WERI-Rb-1 (cell line): Measurements from ENCODE around the gene KCNQ2.
A peak's percentile ranks its signal among the peaks of the same experiment; 100 is the strongest.

Experiments
- DNase-seq: peaks from one replicate; pipeline ENCODE4 v3.0.0-alpha.2; 2020
- H3K27ac ChIP-seq: fragments of 250-450 bp; sonication (Bioruptor Pico); 2 replicates; pipeline ENCODE4 v1.5.1; 2020; ENCODE audit warnings: mild to moderate bottlenecking, moderate library complexity
- H3K27me3 ChIP-seq: fragments of 250-450 bp; sonication (Bioruptor Pico); 2 replicates; pipeline ENCODE4 v1.5.1; 2021; ENCODE audit warnings: mild to moderate bottlenecking, low read depth, moderate library complexity; ENCODE audit not compliant: insufficient read depth, severe bottlenecking
- H3K36me3 ChIP-seq: fragments of 250-450 bp; sonication (Bioruptor Pico); 2 replicates; pipeline ENCODE4 v1.5.1; 2020; ENCODE audit warnings: mild to moderate bottlenecking, moderate library complexity
- H3K4me3 ChIP-seq: 2 replicates; pipeline ENCODE4 v1.5.1; 2011; ENCODE audit warnings: low read depth, mild to moderate bottlenecking, control low read depth, low read length
- H3K9me3 ChIP-seq: fragments of 250-450 bp; sonication (Bioruptor Pico); 2 replicates; pipeline ENCODE4 v1.5.1; 2021; ENCODE audit warnings: mild to moderate bottlenecking, moderate library complexity; ENCODE audit not compliant: severe bottlenecking
- CTCF ChIP-seq: IDR thresholded peaks from 2 replicates; pipeline ENCODE4 v1.5.1; 2011; ENCODE audit warnings: low read depth, mild to moderate bottlenecking, control low read depth, inconsistent platforms, low read length

Gene KCNQ2

DNA sequence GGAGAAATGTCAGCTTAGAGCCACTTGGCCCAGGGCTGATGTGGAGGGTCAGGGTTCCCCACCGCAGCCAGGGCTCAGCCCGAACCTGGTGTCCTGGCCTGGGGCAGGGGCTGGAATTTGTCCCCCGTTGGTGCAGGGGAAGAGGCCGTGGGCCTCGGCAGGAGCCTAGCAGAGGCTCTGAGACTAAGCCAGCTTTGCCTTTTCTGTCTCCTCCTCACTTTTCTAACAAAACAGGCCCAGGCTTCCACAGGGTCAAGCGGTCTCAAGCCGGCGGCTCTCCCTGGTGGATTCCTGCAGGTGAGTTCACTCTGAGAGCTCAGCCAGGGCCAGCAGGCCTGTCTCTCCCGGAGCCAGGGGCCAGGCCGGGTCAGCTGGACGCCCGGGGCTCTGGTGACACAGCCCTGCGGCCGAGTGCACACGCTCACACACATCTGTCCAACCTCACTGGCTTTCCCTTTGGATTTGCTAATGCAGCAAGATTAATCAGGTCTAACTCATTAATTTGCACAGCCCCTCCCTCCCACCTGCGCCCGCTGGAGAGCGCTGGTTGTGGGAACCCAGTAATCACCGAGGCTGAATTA, 108.4 kb downstream of the KCNQ2 start:
- TF ChIP-seq CTCF, result no peak
- H3K27ac ChIP-seq, result peak overlapping the region; percentile 70
- no peaks in the 10 kb centered on the region for H3K9me3 ChIP-seq
- H3K36me3 ChIP-seq, result no peaks in the 10 kb centered on the region
- peak; percentile 61 for DNase-seq
- no peak overlapping the region for H3K4me3 ChIP-seq
- no peaks in the 10 kb centered on the region for H3K27me3 ChIP-seq

GRCh38 chr20:63363013-63363957, 109.2 kb downstream of the KCNQ2 start:
- H3K9me3 ChIP-seq, result no peaks in the 10 kb centered on the region
- H3K27me3 ChIP-seq, result no peaks in the 10 kb centered on the region
- TF ChIP-seq CTCF, result no peak

GRCh38 chr20:63362436-63363009, 109.9 kb downstream of the KCNQ2 start:
- H3K9me3 ChIP-seq, result no peaks in the 10 kb centered on the region
- no peak overlapping the region for H3K4me3 ChIP-seq
- TF ChIP-seq CTCF, result 0 out of 2 replicates have a peak, but pooled peaks have one; percentile 13
- H3K27me3 ChIP-seq, result no peaks in the 10 kb centered on the region
- no peak overlapping the region for H3K27ac ChIP-seq
- H3K36me3 ChIP-seq, result no peaks in the 10 kb centered on the region
- no peak for DNase-seq

More at GRCh38 chr20:63363013-63363957, 109.2 kb downstream of the KCNQ2 start:
- Histone ChIP-seq H3K36me3 (no peaks in the 10 kb centered on the region), H3K4me3 (no peak overlapping the region), H3K27ac (peak overlapping the region; percentile 70)
- no peak for DNase-seq

GRCh38 chr20:63361519-63362435, 110.7 kb downstream of the KCNQ2 start:
- Histone ChIP-seq H3K9me3 (no peaks in the 10 kb centered on the region), H3K4me3 (no peak overlapping the region), H3K36me3 (no peaks in the 10 kb centered on the region), H3K27me3 (no peaks in the 10 kb centered on the region), H3K27ac (no peak overlapping the region)
- DNase-seq, result no peak
- no peak for TF ChIP-seq CTCF

DNA sequence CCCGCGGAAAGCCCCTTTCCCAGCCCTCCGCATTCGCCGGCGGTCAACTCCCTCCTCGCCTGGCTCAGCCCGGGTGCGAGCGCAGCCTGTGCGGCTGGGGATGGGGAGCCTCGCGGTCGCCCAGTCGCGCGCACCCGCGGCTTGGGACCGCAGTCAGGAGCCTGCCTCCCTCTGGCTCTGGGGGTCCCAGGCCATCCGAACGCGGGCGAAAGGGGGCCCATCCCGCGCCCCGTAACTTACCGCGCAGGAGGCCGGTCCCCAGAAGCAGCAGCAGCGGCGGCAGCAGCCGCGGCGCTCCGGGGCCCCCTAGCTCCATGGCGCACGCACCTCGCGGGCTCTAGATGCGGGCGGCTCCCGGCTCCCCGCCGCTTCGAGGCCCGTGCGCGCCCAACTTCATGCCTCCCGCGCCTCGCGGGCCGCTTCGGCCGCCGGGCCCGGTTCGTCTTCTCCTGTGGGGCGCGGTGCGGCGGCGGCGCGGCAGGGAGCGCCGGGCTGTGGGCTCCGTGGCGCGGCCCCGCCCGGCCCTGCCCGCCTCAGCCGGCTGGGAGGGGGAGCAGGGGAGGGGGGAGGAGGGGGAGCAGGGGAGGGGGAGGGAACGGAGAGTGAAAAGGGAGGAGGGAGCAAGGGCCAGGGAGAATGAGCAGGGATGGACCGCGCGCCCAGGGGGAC, 111.5 kb downstream of the KCNQ2 start, which contains the start of gene CHRNA4:
CHRNA4 (minus strand) TSS at position 500 of the 669 bp plus-strand sequence; CDS start at position 316, 184 bp downstream.
- no peaks in the 10 kb centered on the region for H3K27me3 ChIP-seq
- no peak within 1 kb of the TSS for H3K27ac ChIP-seq

More for the DNA sequence above, 111.5 kb downstream of the KCNQ2 start, which contains the start of gene CHRNA4:
- no peak for TF ChIP-seq CTCF
- DNase-seq, result no peak
- Histone ChIP-seq H3K36me3 (no peaks in the 10 kb centered on the region), H3K4me3 (peak within 1 kb of the TSS; percentile 54), H3K9me3 (no peaks in the 10 kb centered on the region)
